Panc1 (cell line): ENCODE results near the gene SLC39A7. TPM values are rescaled to one million over a fixed set of nuclear protein-coding genes. Genes with fewer than 3 reads are reported as not detected.

Experiments
- ATAC-seq: fragments of 200-7000 bp; cut with Tn5 transposase; 2 replicates; pipeline ENCODE4 v1.9.1; 2020; ENCODE audit warnings: mild to moderate bottlenecking, moderate library complexity
- BruUV-seq: library from RNA; stranded (reverse); fragments of 400-500 nt; replicated peaks from 2 replicates; lab custom pipeline; 2021; lab: Mats Ljungman, UMichigan
- CTCF ChIA-PET: fragments of 300-600 bp; sonication (Branson Sonifier 250); formaldehyde crosslinking; loops from one replicate; lab custom pipeline; 2022; ENCODE audit warnings: antibody characterized with exemption; lab: Charles Lee
- POLR2A ChIA-PET: fragments of 300-600 bp; sonication (Branson Sonifier 250); formaldehyde crosslinking; loops from one replicate; lab custom pipeline; 2022; ENCODE audit warnings: antibody characterized with exemption; lab: Charles Lee
- DNase-seq: peaks from one replicate; pipeline ENCODE4 v3.0.0-alpha.2; 2010; ENCODE audit warnings: low read depth, low spot score
- H3K27ac ChIP-seq: 2 replicates; pipeline ENCODE4 v1.5.1; 2011; ENCODE audit warnings: mild to moderate bottlenecking, low read length, inconsistent platforms
- H3K27me3 ChIP-seq: fragments of 200-500 bp; sonication (Bioruptor generic); 2 replicates; pipeline ENCODE4 v1.6.0; 2014; ENCODE audit warnings: low read length, inconsistent platforms; ENCODE audit not compliant: control insufficient read depth, insufficient read depth
- H3K36me3 ChIP-seq: fragments of 200-500 bp; sonication (Bioruptor generic); 2 replicates; pipeline ENCODE4 v1.5.1; 2014; ENCODE audit warnings: inconsistent platforms, mild to moderate bottlenecking, low read length, moderate library complexity; ENCODE audit not compliant: control insufficient read depth, insufficient read depth
- H3K4me1 ChIP-seq: 2 replicates; pipeline ENCODE4 v1.5.1; 2011; ENCODE audit warnings: inconsistent platforms, mild to moderate bottlenecking, low read length, moderate library complexity; ENCODE audit not compliant: control insufficient read depth, insufficient read depth
- H3K4me3 ChIP-seq, 2 experiments: 2 replicates each; pipeline ENCODE4 v1.5.1; 2011 to 2012; ENCODE audit warnings: low read depth in 2 of 2, low read length in 2 of 2, mild to moderate bottlenecking in 2 of 2, inconsistent platforms in 1 of 2, moderate library complexity in 1 of 2
- H3K9me3 ChIP-seq: fragments of 200-500 bp; sonication (Bioruptor generic); 2 replicates; pipeline ENCODE4 v1.5.1; 2014; ENCODE audit warnings: low read depth, mild to moderate bottlenecking, inconsistent platforms, low read length, moderate library complexity; ENCODE audit not compliant: control insufficient read depth, insufficient read depth
- CTCF ChIP-seq: fragments of 450-650 bp; IDR thresholded peaks from 2 replicates; pipeline ENCODE4 v1.5.1; 2017; ENCODE audit warnings: mild to moderate bottlenecking
- POLR2AphosphoS5 ChIP-seq: IDR thresholded peaks from 2 replicates; pipeline ENCODE4 v1.6.1; 2012; ENCODE audit warnings: mild to moderate bottlenecking, low read depth, low read length, moderate library complexity
- REST ChIP-seq, 2 experiments: IDR thresholded peaks; 2 replicates each; pipeline ENCODE4 v1.6.1; 2011 to 2012; ENCODE audit warnings: low read depth in 2 of 2, control low read depth in 1 of 2, low read length in 1 of 2, mild to moderate bottlenecking in 1 of 2, moderate library complexity in 1 of 2; ENCODE audit not compliant: insufficient read depth in 1 of 2
- SIN3A ChIP-seq: IDR thresholded peaks from 2 replicates; pipeline ENCODE4 v1.6.1; 2012; ENCODE audit warnings: low read depth, mild to moderate bottlenecking, low read length, moderate library complexity, borderline replicate concordance; ENCODE audit not compliant: insufficient read depth
- TCF7L2 ChIP-seq: IDR thresholded peaks from 2 replicates; pipeline ENCODE4 v1.6.1; 2011; ENCODE audit warnings: mild to moderate bottlenecking, low read depth, low read length, inconsistent platforms
- in situ Hi-C: cut with HindIII; loops from 2 replicates; pipeline ENCODE4 v1.10.0; 2016; ENCODE audit warnings: low sequenced_read_pairs, low pct_unique_long_range_greater_than_20kb
- intact Hi-C: fragments of 100-400 bp; cut with micrococcal nuclease; formaldehyde crosslinking; loops from one replicate; pipeline ENCODE4 v1.10.0; 2022; ENCODE audit not compliant: unreplicated experiment
- total RNA-seq: library from RNA; stranded (reverse); gene quantifications from one replicate; pipeline ENCODE4 v1.2.1, GENCODE V29; 2021; ENCODE audit not compliant: unreplicated experiment

The SLC39A7 gene
- total RNA-seq, 1 experiment from 2014 or later, result 135 TPM

GRCh38 chr6:33177552-33178446, 22.9 kb upstream of the SLC39A7 start:
- ATAC-seq, result no peak
- H3K27ac ChIP-seq, result no peak overlapping the region
- H3K4me1 ChIP-seq, result peaks cover under 1% of the 10 kb centered on the region
- ChIA-PET POLR2A (no interaction called here), CTCF (no interaction called here)
- in situ Hi-C loops (no loop called here), intact Hi-C loops (loop anchor here (10.0 kb wide), 2 partner anchors 53 to 163 kb away; no protein-coding TSS in a partner anchor)
- no peak for TF ChIP-seq CTCF
- TF ChIP-seq TCF7L2, result no peak
- no peak for TF ChIP-seq REST (IDR thresholded peaks at IDR 0.05; ENCODE audit: insufficient read depth in 1 of 2, low read depth in 2 of 2, low read length in 1 of 2)
- no peak for TF ChIP-seq SIN3A
- no peak for TF ChIP-seq POLR2AphosphoS5
- no peak overlapping the region for H3K4me3 ChIP-seq
- BruUV-seq, result no TSS peak
- H3K36me3 ChIP-seq, result no peaks in the 10 kb centered on the region
- H3K27me3 ChIP-seq, result no peaks in the 10 kb centered on the region
- DNase-seq, result no peak
- H3K9me3 ChIP-seq, result no peaks in the 10 kb centered on the region

GRCh38 chr6:33178755-33179475, 21.8 kb upstream of the SLC39A7 start:
- no peak for TF ChIP-seq SIN3A
- no peak for TF ChIP-seq REST (IDR thresholded peaks at IDR 0.05; ENCODE audit: insufficient read depth in 1 of 2, low read depth in 2 of 2, low read length in 1 of 2)
- TF ChIP-seq TCF7L2, result no peak
- no peak for TF ChIP-seq POLR2AphosphoS5
- CTCF ChIA-PET, result no interaction called here
- in situ Hi-C loops, result no loop called here

More at GRCh38 chr6:33178755-33179475, 21.8 kb upstream of the SLC39A7 start:
- H3K27ac ChIP-seq, result no peak overlapping the region
- intact Hi-C loops, result loop anchor here (10.0 kb wide), 2 partner anchors 54 to 164 kb away; no protein-coding TSS in a partner anchor
- no peaks in the 10 kb centered on the region for H3K27me3 ChIP-seq
- POLR2A ChIA-PET, result no interaction called here
- H3K4me1 ChIP-seq, result no peaks in the 10 kb centered on the region
- no TSS peak for BruUV-seq
- DNase-seq (no peak), ATAC-seq (no peak)
- H3K4me3 ChIP-seq, result no peak overlapping the region
- H3K36me3 ChIP-seq, result no peaks in the 10 kb centered on the region
- H3K9me3 ChIP-seq, result no peaks in the 10 kb centered on the region; the same call in 1 of the 2 replicates
